SK-N-MC (cell line): ENCODE measurements around the gene ATP5F1B.

Source experiments
- EZH2 ChIP-seq: fragments of 200-600 bp; sonication (generic); IDR thresholded peaks from one replicate; pipeline ENCODE4 v1.6.1; 2017; ENCODE audit warnings: antibody characterized with exemption
- POLR2AphosphoS5 ChIP-seq: IDR thresholded peaks from 2 replicates; pipeline ENCODE4 v1.6.1; 2012; ENCODE audit warnings: mild to moderate bottlenecking, low read depth, low read length, borderline replicate concordance

GRCh38 chr12:56604355-56604754, 41.4 kb downstream of the ATP5F1B start:
- no peak for TF ChIP-seq EZH2
- no peak for TF ChIP-seq POLR2AphosphoS5
